SK-N-SH treated with all-trans-retinoic acid at 6 μM for 48 hours (cell line): ENCODE data around the gene HOXA4.

Experiments used
- ATAC-seq: fragments of 200-7000 bp; cut with Tn5 transposase; 3 replicates; pipeline ENCODE4 v1.9.1; 2020; ENCODE audit warnings: mild to moderate bottlenecking, moderate library complexity
- BACH2 ChIP-seq: fragments of 250-450 bp; sonication (Bioruptor Pico); IDR thresholded peaks from 2 replicates; pipeline ENCODE4 v1.9.0; 2021; ENCODE audit warnings: mild to moderate bottlenecking, borderline replicate concordance
- CREB5 ChIP-seq: fragments of 250-450 bp; sonication (Bioruptor Pico); IDR thresholded peaks from 2 replicates; pipeline ENCODE4 v1.5.1; 2020; ENCODE audit warnings: low read depth, mild to moderate bottlenecking, moderate library complexity
- CSRNP3 ChIP-seq: fragments of 250-450 bp; sonication (Bioruptor Pico); IDR thresholded peaks from 2 replicates; pipeline ENCODE4 v1.5.1; 2021; ENCODE audit warnings: mild to moderate bottlenecking, moderate library complexity
- ESRRG ChIP-seq: fragments of 250-450 bp; sonication (Bioruptor Pico); IDR thresholded peaks from 2 replicates; pipeline ENCODE4 v1.6.1; 2021; ENCODE audit warnings: mild to moderate bottlenecking
- GLIS3 ChIP-seq: fragments of 250-450 bp; sonication (Bioruptor Pico); IDR thresholded peaks from 2 replicates; pipeline ENCODE4 v1.5.0; 2020; ENCODE audit warnings: mild to moderate bottlenecking, moderate library complexity
- ISL1 ChIP-seq: fragments of 250-450 bp; sonication (Bioruptor Pico); IDR thresholded peaks from 2 replicates; pipeline ENCODE4 v2.1.2; 2022; ENCODE audit warnings: mild to moderate bottlenecking, moderate library complexity
- OSR1 ChIP-seq: fragments of 250-450 bp; sonication (Bioruptor Pico); IDR thresholded peaks from 2 replicates; pipeline ENCODE4 v1.8.0; 2022; ENCODE audit warnings: moderate library complexity, mild to moderate bottlenecking, inconsistent platforms
- PATZ1 ChIP-seq: fragments of 250-450 bp; sonication (Bioruptor Pico); IDR thresholded peaks from 2 replicates; pipeline ENCODE4 v1.8.0; 2020; ENCODE audit warnings: mild to moderate bottlenecking, moderate library complexity, borderline replicate concordance
- PPARA ChIP-seq: fragments of 250-450 bp; sonication (Bioruptor Pico); IDR thresholded peaks from 2 replicates; pipeline ENCODE4 v1.5.0; 2020; ENCODE audit warnings: mild to moderate bottlenecking, borderline replicate concordance
- SNAI2 ChIP-seq: fragments of 250-450 bp; sonication (Bioruptor Pico); IDR thresholded peaks from 2 replicates; pipeline ENCODE4 v1.5.0; 2020; ENCODE audit warnings: mild to moderate bottlenecking, moderate library complexity
- TCF4 ChIP-seq: fragments of 250-450 bp; sonication (Bioruptor Pico); IDR thresholded peaks from 2 replicates; pipeline ENCODE4 v1.8.0; 2021; ENCODE audit warnings: mild to moderate bottlenecking, moderate library complexity, borderline replicate concordance
- TOX ChIP-seq: fragments of 250-450 bp; sonication (Bioruptor Pico); IDR thresholded peaks from 2 replicates; pipeline ENCODE4 v1.8.0; 2021; ENCODE audit warnings: mild to moderate bottlenecking, moderate library complexity, borderline replicate concordance
- ZC3H10 ChIP-seq: fragments of 250-450 bp; sonication (Bioruptor Pico); IDR thresholded peaks from 2 replicates; pipeline ENCODE4 v1.5.1; 2021; ENCODE audit warnings: mild to moderate bottlenecking, moderate library complexity
- ZFP3 ChIP-seq: fragments of 250-450 bp; sonication (Bioruptor Pico); IDR thresholded peaks from 2 replicates; pipeline ENCODE4 v1.5.0; 2020; ENCODE audit warnings: mild to moderate bottlenecking, moderate library complexity
- ZFP30 ChIP-seq: fragments of 450-650 bp; formaldehyde crosslinking; IDR thresholded peaks from 2 replicates; pipeline ENCODE4 v1.5.0; 2022; ENCODE audit warnings: mild to moderate bottlenecking, moderate library complexity
- ZNF565 ChIP-seq: fragments of 450-650 bp; formaldehyde crosslinking; conservative IDR thresholded peaks from 2 replicates; pipeline ENCODE4 v1.5.0; 2020; ENCODE audit warnings: low read depth, mild to moderate bottlenecking, moderate library complexity
- ZNF70 ChIP-seq: fragments of 450-650 bp; formaldehyde crosslinking; IDR thresholded peaks from 2 replicates; pipeline ENCODE4 v1.5.0; 2020; ENCODE audit warnings: mild to moderate bottlenecking, moderate library complexity
- ZNF8 ChIP-seq: fragments of 450-650 bp; formaldehyde crosslinking; IDR thresholded peaks from 2 replicates; pipeline ENCODE4 v1.5.0; 2020; ENCODE audit warnings: mild to moderate bottlenecking, moderate library complexity
- TF ChIP-seq, protein P1 (sequence below): fragments of 250-450 bp; sonication (Bioruptor Pico); IDR thresholded peaks from 2 replicates; pipeline ENCODE4 v1.5.0; 2020; ENCODE audit warnings: mild to moderate bottlenecking, moderate library complexity
- TF ChIP-seq, protein P2 (sequence below): fragments of 250-450 bp; sonication (Bioruptor Pico); IDR thresholded peaks from 2 replicates; pipeline ENCODE4 v1.8.0; 2021; ENCODE audit warnings: low read depth, mild to moderate bottlenecking, moderate library complexity, borderline replicate concordance

Gene HOXA4

DNA sequence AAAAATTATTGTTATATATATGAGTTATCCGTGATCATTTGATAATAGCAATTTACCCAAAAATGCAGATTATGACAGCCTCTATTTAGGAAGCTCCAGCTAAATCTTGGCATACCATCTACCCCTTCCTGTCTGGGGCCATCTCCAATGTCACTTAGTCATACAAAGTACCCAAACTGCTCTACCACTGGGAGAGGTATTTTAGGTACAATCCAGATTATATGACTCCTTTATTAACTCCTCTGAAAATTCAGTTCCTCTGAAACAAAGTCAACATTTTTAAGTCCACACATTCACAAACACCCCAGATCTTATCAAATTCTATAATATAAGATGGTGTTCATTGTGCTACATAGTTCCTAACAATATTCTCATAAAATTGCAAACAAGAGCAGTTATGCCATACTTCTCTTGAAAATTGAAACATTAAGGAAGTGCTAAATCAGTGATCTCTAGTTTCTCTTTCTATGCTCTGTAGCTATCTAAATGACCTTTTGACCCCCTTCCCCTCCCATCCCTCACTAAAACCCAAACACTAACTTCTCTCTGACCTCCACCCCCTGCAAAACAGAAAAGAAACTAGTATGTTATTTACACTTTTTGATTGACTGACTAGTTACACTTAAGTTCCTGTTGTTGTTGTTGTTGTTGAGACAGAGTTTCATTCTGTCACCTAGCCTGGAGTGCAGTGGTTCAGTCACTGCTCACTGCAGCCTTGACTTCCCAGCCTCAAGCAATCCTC, 51.2 kb downstream of the HOXA4 start:
- TF ChIP-seq CREB5: no peak
- TF ChIP-seq GLIS3 (CRISPR knock-in tag): no peak
- TF ChIP-seq TOX (CRISPR knock-in tag): no peak
- no peak for TF ChIP-seq ISL1
- TF ChIP-seq ZC3H10 (CRISPR knock-in tag): no peak
- TF ChIP-seq, protein P1, sequence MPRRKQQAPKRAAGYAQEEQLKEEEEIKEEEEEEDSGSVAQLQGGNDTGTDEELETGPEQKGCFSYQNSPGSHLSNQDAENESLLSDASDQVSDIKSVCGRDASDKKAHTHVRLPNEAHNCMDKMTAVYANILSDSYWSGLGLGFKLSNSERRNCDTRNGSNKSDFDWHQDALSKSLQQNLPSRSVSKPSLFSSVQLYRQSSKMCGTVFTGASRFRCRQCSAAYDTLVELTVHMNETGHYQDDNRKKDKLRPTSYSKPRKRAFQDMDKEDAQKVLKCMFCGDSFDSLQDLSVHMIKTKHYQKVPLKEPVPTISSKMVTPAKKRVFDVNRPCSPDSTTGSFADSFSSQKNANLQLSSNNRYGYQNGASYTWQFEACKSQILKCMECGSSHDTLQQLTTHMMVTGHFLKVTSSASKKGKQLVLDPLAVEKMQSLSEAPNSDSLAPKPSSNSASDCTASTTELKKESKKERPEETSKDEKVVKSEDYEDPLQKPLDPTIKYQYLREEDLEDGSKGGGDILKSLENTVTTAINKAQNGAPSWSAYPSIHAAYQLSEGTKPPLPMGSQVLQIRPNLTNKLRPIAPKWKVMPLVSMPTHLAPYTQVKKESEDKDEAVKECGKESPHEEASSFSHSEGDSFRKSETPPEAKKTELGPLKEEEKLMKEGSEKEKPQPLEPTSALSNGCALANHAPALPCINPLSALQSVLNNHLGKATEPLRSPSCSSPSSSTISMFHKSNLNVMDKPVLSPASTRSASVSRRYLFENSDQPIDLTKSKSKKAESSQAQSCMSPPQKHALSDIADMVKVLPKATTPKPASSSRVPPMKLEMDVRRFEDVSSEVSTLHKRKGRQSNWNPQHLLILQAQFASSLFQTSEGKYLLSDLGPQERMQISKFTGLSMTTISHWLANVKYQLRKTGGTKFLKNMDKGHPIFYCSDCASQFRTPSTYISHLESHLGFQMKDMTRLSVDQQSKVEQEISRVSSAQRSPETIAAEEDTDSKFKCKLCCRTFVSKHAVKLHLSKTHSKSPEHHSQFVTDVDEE (CRISPR knock-in tag): no peak
- TF ChIP-seq ESRRG (CRISPR knock-in tag): no peak
- TF ChIP-seq SNAI2 (CRISPR knock-in tag): no peak
- TF ChIP-seq ZNF70 (CRISPR knock-in tag): no peak
- TF ChIP-seq CSRNP3 (CRISPR knock-in tag): no peak
- no peak for TF ChIP-seq ZFP30 (CRISPR knock-in tag)
- TF ChIP-seq BACH2 (CRISPR knock-in tag): no peak
- TF ChIP-seq, protein P2, sequence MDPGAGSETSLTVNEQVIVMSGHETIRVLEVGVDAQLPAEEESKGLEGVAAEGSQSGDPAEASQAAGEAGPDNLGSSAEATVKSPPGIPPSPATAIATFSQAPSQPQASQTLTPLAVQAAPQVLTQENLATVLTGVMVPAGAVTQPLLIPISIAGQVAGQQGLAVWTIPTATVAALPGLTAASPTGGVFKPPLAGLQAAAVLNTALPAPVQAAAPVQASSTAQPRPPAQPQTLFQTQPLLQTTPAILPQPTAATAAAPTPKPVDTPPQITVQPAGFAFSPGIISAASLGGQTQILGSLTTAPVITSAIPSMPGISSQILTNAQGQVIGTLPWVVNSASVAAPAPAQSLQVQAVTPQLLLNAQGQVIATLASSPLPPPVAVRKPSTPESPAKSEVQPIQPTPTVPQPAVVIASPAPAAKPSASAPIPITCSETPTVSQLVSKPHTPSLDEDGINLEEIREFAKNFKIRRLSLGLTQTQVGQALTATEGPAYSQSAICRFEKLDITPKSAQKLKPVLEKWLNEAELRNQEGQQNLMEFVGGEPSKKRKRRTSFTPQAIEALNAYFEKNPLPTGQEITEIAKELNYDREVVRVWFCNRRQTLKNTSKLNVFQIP (CRISPR knock-in tag): no peak
- no peak for TF ChIP-seq OSR1 (CRISPR knock-in tag)
- TF ChIP-seq TCF4 (CRISPR knock-in tag): no peak
- no peak for TF ChIP-seq PPARA (CRISPR knock-in tag)
- TF ChIP-seq PATZ1 (CRISPR knock-in tag): no peak
- TF ChIP-seq ZNF565 (CRISPR knock-in tag): no peak
- TF ChIP-seq ZNF8 (CRISPR knock-in tag): no peak
- ATAC-seq: no peak

DNA sequence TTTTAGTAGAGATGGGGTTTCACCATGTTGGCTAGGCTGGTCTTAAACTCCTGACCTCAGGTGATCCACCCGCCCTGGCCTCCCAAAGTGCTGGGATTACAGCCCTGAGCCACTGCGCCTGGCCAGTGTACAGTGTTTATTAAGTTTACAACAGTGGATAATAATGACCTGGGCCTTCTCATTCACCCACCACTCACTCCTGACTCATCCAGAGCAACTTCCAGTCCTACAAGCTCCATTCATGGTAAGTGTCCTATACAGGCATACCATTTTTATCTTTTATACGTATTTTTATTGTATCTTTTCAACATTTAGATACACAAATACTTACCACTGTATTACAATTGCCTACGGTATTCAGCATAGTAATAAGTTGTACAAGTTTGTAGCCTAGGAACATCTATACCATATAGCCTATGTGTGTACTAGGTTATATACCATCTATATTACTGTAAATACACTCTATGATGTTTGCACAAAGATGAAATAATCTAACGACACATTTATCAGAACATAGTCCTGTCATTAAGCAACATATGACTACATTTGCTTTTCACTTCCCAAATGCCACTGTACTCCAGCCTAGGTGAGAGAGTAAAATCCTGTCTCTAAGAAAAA, 51.8 kb downstream of the HOXA4 start:
- no peak for ATAC-seq

More for the DNA sequence above, 51.8 kb downstream of the HOXA4 start:
- TF ChIP-seq ZNF565 (CRISPR knock-in tag): no peak
- TF ChIP-seq, protein P1 (CRISPR knock-in tag): no peak
- TF ChIP-seq SNAI2 (CRISPR knock-in tag): no peak
- TF ChIP-seq CREB5: no peak
- no peak for TF ChIP-seq ZFP3 (CRISPR knock-in tag)
- no peak for TF ChIP-seq PATZ1 (CRISPR knock-in tag)
- TF ChIP-seq TOX (CRISPR knock-in tag): no peak
- no peak for TF ChIP-seq BACH2 (CRISPR knock-in tag)
- no peak for TF ChIP-seq ISL1
- TF ChIP-seq ZNF70 (CRISPR knock-in tag): no peak
